Mononuclear cell (primary cell): ENCODE data around the gene IQCK. TPM values are rescaled to one million over a fixed set of nuclear protein-coding genes. Genes with fewer than 3 reads are reported as not detected.

Experiments
- H3K27me3 ChIP-seq: 2 replicates; pipeline ENCODE4 v1.6.0; 2011; ENCODE audit warnings: low read length, control low read depth; ENCODE audit not compliant: insufficient read depth
- H3K4me1 ChIP-seq: 2 replicates; pipeline ENCODE4 v1.5.1; 2011; ENCODE audit warnings: mild to moderate bottlenecking, low read length, control low read depth; ENCODE audit not compliant: insufficient read depth
- H3K4me3 ChIP-seq: 2 replicates; pipeline ENCODE4 v1.5.1; 2011; ENCODE audit warnings: mild to moderate bottlenecking, low read length, moderate library complexity
- H3K9me3 ChIP-seq: 2 replicates; pipeline ENCODE4 v1.5.1; 2011; ENCODE audit warnings: low read depth, mild to moderate bottlenecking, control low read depth, low read length
- total RNA-seq: library from RNA; depleted of rRNA; stranded (reverse); fragments of >200 nt; gene quantifications from one replicate; pipeline ENCODE4 v1.2.3, GENCODE V29; 2012

IQCK gene
- total RNA-seq, 1 donor = 1.9 TPM

DNA sequence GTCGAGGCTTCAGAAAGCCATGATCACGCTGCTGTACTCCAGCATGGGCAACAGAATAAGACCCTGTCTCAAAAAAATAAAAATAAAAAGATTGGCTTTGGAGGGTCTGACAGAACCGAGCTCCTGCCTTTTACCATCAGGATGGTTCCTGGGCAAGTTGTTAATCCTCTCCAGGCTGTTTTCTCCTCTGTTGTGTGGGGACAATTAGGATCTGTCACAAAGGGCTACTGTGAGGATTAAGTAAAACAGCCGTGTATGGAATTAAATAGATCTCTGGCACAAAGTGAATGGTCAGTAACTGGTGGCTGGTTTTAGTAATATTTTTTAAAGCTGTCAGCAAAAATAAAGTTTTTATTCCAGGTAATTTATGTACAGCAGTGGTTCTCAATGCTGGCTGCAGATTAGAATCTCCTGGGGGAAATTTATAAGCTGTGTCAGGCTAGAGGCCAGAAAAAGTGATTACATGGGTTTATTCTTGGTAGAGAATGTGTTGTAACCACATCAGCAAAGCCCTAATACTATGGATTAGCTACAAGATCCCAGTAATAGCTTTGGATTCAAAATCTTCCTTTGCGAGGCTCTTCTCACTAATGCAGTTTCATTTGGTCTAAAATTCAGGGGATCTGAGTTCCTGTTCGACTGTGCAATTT is 119.4 kb downstream of the IQCK start:
- no peaks in the 10 kb centered on the region for H3K4me1 ChIP-seq
- H3K4me3 ChIP-seq = no peak overlapping the region
- no peaks in the 10 kb centered on the region for H3K27me3 ChIP-seq
- no peaks in the 10 kb centered on the region for H3K9me3 ChIP-seq

DNA sequence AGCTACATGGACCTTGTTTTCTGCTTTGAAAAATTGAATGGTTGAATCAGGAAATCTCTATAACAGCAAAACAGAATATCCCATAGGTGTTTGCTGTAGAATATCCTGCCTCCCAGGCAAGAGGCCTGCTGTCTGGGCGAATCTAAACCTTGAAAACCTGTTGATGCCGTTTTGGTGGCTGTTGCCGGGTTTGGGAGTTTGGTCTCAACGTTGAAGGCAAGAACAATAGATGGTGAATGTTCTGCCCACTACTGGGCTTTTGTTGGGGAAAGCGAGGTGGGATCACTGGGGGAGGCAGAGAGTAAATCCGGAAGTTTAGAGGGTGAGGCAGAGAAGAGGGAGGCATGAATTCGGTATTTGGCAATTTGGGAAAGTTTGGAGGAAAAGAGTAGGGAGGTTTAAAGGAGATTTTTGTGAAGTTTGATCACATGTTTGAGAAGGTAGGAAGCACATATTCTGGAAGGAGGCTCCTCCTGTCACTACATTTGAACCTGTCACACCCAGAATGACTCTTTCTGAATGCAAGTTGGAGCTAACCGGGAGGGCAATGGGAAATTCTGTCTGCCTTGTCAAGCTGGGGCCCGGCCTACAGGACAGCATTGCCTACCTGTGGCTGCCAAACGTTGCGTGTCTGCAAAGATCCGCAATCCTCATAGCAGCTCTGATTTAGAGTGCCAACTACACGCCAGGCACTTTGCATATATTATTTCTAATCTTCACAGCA is 120.1 kb downstream of the IQCK start:
- Histone ChIP-seq H3K4me1 (no peaks in the 10 kb centered on the region), H3K27me3 (no peaks in the 10 kb centered on the region), H3K9me3 (no peaks in the 10 kb centered on the region), H3K4me3 (no peak overlapping the region)

- Histone ChIP-seq H3K4me3 (no peak overlapping the region), H3K27me3 (no peaks in the 10 kb centered on the region), H3K9me3 (no peaks in the 10 kb centered on the region), H3K4me1 (no peaks in the 10 kb centered on the region)
Observed at GRCh38 chr16:19840524-19841110, 122.5 kb downstream of the IQCK start.

- H3K9me3 ChIP-seq = no peaks in the 10 kb centered on the region
- no peak overlapping the region for H3K4me3 ChIP-seq
- no peaks in the 10 kb centered on the region for H3K27me3 ChIP-seq
- no peaks in the 10 kb centered on the region for H3K4me1 ChIP-seq
Observed at GRCh38 chr16:19841184-19841583, 123.1 kb downstream of the IQCK start.

DNA sequence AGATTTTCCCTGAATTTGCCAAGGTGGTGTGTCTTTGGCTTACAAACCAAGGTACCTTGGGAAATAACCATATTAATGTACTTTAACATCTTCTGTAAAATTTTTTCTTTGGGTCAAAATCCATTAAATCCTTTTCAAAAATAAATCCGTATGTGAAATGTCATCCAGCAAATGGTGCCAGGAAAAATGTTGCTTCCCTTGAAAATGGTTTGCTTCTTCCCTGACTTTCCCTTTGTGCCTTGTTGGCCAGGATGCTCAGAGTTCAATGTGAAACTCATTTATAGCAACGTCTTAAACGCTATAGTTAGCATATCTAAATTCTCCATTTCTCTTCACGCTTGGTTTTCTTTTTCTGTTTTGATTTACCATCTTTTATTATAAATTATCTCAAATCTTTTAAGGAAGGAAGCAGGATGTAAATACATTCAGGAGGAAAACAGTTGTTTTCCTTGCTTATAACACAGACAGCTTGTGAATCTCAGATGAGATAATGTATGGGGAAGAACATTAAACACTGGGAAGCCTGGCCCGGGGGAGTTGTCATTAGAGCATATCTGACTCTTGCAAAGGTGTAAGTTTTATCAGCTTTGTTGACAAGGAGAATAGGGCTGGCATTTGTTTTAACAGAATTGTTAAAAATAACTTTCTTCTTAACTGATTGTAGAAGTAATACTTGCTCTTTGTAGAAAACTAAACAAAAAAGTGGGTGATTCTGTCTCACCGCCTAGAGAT is 124.5 kb downstream of the IQCK start:
- no peaks in the 10 kb centered on the region for H3K4me1 ChIP-seq
- no peaks in the 10 kb centered on the region for H3K27me3 ChIP-seq
- no peak overlapping the region for H3K4me3 ChIP-seq
- no peaks in the 10 kb centered on the region for H3K9me3 ChIP-seq

- H3K27me3 ChIP-seq = no peaks in the 10 kb centered on the region
- no peak overlapping the region for H3K4me3 ChIP-seq
- H3K4me1 ChIP-seq = no peaks in the 10 kb centered on the region
- H3K9me3 ChIP-seq = no peaks in the 10 kb centered on the region
Observed at GRCh38 chr16:19843371-19843770, 125.3 kb downstream of the IQCK start.

- Histone ChIP-seq H3K4me3 (no peak overlapping the region), H3K27me3 (no peaks in the 10 kb centered on the region), H3K4me1 (no peaks in the 10 kb centered on the region), H3K9me3 (no peaks in the 10 kb centered on the region)
Observed at GRCh38 chr16:19844945-19845641, 127.0 kb downstream of the IQCK start.

GRCh38 chr16:19846436-19846835 is 128.4 kb downstream of the IQCK start:
- H3K4me1 ChIP-seq = no peaks in the 10 kb centered on the region
- H3K27me3 ChIP-seq = no peaks in the 10 kb centered on the region
- no peaks in the 10 kb centered on the region for H3K9me3 ChIP-seq

DNA sequence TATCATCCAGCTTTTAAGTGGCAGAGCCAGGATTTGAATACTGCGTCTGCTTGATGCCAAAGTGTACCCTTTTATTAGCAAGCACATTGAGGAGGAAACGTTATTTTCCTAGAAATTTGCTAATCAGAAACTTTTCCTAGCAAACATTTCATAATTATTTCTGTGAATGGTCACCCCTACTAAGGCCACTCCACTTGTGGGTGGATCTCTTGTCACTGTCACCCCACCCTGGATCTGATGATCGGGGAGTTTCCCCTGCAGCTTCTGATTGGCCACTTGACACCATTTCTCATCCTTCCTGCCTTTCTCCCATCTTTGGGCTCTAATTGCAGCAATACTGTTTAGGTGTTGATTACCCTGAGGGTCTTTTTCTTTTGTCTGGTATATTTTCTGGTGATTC is 130.7 kb downstream of the IQCK start:
- Histone ChIP-seq H3K4me1 (no peaks in the 10 kb centered on the region), H3K4me3 (no peak overlapping the region), H3K9me3 (no peaks in the 10 kb centered on the region), H3K27me3 (no peaks in the 10 kb centered on the region)

More at GRCh38 chr16:19846436-19846835, 128.4 kb downstream of the IQCK start:
- H3K4me3 ChIP-seq = no peak overlapping the region

DNA sequence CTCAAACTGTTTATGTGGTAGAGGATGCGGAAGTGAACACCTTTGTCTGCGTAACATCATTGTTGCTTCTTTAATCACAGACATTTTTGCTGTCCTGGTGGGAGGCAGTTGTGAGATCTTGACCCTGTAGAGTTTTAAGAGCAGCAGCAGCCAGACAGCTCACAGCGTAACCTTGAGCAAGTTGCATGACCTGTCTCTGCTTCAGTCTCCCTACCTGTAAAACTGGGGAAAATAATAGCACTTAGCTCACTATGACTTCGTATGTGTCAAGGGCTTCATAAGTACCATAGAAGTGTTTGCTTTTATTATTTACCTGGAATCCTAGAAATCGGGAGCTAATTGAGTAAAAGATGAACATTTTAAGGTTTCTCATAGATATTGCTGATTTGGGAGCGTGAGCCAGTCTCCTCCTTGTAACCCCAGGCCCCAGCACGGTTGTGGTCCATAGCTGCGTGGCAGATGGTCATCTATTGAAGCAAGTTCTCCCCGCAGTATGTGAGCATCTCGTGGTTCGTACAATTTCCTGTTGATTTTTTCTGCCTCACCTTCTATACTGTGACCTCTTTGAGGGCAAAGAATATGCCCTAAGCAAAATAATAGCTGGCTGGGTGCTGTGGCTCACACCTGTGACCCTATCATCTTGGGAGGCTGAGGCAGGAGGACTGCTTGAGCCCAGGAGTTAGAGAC is 132.2 kb downstream of the IQCK start:
- no peaks in the 10 kb centered on the region for H3K9me3 ChIP-seq
- H3K27me3 ChIP-seq = no peaks in the 10 kb centered on the region
- no peak overlapping the region for H3K4me3 ChIP-seq
- no peaks in the 10 kb centered on the region for H3K4me1 ChIP-seq

DNA sequence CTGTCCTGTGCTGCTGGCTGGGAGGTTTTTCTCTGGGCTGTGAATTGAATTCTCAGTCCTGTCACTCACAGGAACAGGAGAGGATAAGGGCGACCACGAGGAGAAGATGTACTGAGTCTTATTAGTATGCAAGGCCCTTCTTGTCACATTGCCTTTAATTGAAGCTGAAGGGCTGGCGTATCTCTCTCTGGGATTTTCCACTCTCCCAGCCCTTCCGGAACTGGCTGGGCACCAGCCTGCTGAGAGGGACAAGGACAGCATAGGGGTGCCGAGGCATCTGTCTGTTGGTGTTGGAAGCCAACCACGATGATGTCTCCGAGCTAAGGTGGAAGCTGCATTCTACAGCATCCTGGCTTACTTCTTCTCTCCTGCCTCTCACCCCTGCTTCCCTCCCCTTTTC is 133.4 kb downstream of the IQCK start:
- Histone ChIP-seq H3K9me3 (no peaks in the 10 kb centered on the region), H3K4me3 (no peak overlapping the region), H3K27me3 (no peaks in the 10 kb centered on the region), H3K4me1 (no peaks in the 10 kb centered on the region)

- Histone ChIP-seq H3K4me3 (no peak overlapping the region), H3K27me3 (no peaks in the 10 kb centered on the region), H3K4me1 (no peaks in the 10 kb centered on the region), H3K9me3 (no peaks in the 10 kb centered on the region)
Observed at GRCh38 chr16:19853132-19853741, 135.2 kb downstream of the IQCK start.

DNA sequence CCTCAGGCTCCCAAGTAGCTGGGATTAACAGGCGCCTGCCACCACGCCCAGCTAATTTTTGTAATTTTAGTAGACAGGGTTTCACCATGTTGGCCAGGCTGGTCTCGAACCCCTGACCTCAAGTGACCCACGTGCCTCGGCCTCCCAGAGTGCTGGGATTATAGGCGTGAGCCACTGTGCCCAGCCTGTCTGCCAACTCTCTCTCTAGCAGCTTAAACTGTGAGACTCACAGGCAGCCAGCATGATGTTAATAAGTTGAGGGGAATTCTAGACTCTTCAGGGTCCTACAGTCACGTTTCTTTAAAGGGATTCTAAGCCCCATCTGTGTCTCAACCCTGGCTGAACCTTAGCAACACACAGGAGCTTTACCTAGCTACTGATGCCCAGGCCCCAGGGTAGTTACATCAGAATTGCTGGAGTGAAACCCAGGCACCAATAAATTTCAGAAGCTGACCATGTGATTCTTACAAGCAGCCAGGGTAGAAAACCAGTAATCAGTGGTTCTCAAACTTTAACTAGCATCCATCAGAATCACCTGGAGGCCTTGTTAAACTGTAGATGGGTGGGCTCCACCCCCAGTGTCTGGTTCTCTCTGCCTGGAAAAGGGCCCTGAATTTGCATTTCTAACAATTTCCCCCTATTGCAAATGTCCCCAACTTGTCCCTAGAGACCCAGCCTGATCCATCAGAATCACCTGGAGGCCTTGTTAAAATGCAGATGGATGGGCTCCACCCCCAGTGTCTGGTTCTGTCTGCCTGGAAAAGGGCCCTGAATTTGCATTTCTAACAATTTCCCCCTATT is 135.9 kb downstream of the IQCK start:
- no peaks in the 10 kb centered on the region for H3K4me1 ChIP-seq
- H3K4me3 ChIP-seq = no peak overlapping the region
- no peaks in the 10 kb centered on the region for H3K27me3 ChIP-seq
- H3K9me3 ChIP-seq = no peaks in the 10 kb centered on the region
